NOMO-1 treated with dmso at 0.1 percent for 144 hours (cell line): Measurements from ENCODE around the gene KCP.

Experiments
- DNase-seq: peaks from one replicate; lab custom pipeline; 2025; ENCODE audit not compliant: unreplicated experiment; lab: John Stamatoyannopoulos, UW

The KCP gene

GRCh38 chr7:128859232-128860157 is 51.0 kb downstream of the KCP start:
- DNase-seq, result no peak

- no peak for DNase-seq
These were observed 51.9 kb downstream of the KCP start for GRCh38 chr7:128858380-128859231.

- no peak for DNase-seq
These were observed 54.3 kb downstream of the KCP start for GRCh38 chr7:128856001-128856718.

DNA sequence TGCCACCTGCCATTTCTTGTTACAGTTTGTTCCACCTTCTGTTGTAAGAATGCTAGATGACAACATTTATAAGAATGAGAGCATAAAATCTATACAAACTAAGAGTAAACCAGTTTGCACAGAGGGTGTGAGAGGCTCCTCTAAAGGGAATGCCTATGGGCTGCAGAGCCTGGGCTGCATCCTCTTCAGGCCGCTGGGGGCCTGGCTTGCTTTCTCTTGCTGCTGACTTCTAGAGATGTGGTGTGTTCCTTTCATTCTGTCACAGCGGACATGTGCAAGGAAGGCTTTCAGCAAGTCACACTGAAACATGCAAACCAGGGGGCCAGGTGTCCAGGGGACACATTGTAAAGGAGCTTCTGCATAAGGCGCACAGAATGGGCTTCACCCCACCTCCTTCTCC is 55.0 kb downstream of the KCP start:
- no peak for DNase-seq

DNA sequence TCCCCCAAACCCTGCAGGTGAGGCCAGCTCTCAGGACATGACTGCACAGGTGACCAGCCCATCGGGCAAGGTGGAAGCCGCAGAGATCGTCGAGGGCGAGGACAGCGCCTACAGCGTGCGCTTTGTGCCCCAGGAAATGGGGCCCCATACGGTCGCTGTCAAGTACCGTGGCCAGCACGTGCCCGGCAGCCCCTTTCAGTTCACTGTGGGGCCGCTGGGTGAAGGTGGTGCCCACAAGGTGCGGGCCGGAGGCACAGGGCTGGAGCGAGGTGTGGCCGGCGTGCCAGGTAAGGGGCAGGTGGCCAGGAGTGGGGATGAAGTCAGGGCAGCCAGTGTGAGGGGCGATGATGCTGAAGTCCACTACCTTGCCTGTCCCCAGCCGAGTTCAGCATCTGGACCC is 56.1 kb downstream of the KCP start:
- no peak for DNase-seq

DNA sequence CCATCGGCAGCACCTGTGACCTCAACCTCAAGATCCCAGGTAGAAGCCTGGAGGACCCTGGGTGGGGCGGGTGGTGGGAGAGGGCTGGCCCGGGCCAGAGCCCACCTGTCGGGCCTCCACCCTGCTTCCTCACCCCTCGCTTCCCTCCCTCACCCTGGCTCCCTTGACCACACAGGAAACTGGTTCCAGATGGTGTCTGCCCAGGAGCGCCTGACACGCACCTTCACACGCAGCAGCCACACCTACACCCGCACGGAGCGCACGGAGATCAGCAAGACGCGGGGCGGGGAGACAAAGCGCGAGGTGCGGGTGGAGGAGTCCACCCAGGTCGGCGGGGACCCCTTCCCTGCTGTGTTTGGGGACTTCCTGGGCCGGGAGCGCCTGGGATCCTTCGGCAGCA is 56.7 kb downstream of the KCP start:
- no peak for DNase-seq

DNA sequence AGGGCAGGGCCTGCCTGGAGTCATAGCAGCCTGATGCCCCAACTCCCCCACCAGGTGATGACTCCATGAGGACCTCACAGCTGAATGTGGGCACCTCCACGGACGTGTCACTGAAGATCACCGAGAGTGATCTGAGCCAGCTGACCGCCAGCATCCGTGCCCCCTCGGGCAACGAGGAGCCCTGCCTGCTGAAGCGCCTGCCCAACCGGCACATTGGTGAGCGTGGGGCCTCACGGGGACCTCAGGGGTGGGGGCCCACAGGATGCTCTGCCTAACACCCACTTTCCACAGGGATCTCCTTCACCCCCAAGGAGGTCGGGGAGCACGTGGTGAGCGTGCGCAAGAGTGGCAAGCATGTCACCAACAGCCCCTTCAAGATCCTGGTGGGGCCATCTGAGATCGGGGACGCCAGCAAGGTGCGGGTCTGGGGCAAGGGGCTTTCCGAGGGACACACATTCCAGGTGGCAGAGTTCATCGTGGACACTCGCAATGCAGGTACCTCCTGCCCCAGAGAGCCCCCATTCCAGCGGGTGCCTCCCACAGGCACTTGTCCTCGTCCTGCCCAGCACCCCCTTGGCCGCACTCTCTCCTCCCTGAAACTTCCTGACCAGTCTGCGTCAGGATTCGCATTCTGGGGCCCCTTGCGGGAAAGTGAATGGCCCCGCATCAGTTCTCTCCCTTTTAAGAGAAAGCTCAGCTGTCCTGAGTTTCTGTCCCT is 57.8 kb downstream of the KCP start:
- no peak for DNase-seq

DNA sequence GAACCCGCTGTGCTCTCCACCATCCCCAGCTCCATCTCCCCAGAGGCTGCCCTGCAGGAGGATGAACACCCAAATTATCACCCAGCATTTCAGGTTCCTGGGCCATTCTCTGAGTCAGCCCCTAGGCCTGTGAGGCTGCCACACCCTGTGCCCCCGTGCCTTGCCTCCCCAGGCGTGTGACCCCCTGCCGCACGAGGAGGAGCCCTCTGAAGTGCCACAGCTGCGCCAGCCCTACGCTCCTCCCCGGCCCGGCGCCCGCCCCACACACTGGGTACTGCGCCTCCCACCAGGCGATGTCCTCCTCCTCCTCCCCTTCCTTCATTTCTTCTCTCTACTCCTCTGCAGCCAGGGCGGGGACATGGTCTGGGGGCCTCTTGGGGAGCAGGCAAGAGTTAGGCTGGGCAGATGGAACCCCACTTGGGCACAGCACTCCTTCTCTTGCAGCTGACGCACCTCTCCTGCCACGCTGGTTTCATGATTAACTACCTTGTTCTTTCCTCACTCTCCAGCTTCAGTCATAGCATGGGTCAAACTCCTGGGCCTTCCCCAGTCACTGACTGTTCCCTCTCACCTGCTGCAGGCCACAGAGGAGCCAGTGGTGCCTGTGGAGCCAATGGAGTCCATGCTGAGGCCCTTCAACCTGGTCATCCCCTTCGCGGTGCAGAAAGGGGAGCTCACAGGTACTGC is 60.6 kb downstream of the KCP start:
- no peak for DNase-seq

- no peak for DNase-seq
These were observed 61.4 kb downstream of the KCP start for GRCh38 chr7:128849156-128849515.

- no peak for DNase-seq
These were observed 62.0 kb downstream of the KCP start for GRCh38 chr7:128848289-128849155.

DNA sequence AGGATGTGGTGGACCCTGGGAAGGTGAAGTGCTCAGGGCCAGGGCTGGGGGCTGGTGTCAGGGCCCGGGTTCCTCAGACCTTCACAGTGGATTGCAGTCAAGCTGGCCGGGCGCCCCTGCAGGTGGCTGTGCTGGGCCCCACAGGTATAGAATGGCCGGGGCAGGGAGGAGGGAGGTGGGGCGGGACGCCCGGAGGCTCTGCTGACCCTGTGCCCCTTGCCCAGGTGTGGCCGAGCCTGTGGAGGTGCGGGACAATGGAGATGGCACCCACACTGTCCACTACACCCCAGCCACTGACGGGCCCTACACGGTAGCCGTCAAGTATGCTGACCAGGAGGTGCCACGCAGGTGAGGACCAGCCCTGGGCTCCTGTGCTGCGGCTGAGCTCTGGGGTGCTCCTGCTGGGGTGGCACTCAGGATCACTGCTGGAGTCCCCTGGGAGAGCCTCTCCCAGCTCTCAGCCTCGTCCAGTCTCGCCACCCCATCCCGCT is 62.7 kb downstream of the KCP start:
- no peak for DNase-seq

- DNase-seq, result no peak
These were observed 63.6 kb downstream of the KCP start for GRCh38 chr7:128846781-128847444.

- no peak for DNase-seq
These were observed 64.5 kb downstream of the KCP start for GRCh38 chr7:128845987-128846386.

GRCh38 chr7:128845475-128845874 is 65.0 kb downstream of the KCP start:
- DNase-seq, result no peak

DNA sequence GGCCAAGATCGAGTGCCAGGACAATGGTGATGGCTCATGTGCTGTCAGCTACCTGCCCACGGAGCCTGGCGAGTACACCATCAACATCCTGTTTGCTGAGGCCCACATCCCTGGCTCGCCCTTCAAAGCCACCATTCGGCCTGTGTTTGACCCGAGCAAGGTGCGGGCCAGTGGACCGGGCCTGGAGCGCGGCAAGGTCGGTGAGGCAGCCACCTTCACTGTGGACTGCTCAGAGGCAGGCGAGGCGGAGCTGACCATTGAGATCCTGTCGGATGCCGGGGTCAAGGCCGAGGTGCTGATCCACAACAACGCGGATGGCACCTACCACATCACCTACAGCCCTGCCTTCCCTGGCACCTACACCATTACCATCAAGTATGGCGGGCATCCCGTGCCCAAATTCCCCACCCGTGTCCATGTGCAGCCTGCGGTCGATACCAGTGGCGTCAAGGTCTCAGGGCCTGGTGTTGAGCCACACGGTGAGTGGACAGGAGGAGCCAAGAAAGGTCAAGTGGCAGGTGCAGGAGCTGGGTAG is 65.7 kb downstream of the KCP start:
- DNase-seq, result no peak

GRCh38 chr7:128843938-128844621 is 66.4 kb downstream of the KCP start:
- DNase-seq, result no peak

DNA sequence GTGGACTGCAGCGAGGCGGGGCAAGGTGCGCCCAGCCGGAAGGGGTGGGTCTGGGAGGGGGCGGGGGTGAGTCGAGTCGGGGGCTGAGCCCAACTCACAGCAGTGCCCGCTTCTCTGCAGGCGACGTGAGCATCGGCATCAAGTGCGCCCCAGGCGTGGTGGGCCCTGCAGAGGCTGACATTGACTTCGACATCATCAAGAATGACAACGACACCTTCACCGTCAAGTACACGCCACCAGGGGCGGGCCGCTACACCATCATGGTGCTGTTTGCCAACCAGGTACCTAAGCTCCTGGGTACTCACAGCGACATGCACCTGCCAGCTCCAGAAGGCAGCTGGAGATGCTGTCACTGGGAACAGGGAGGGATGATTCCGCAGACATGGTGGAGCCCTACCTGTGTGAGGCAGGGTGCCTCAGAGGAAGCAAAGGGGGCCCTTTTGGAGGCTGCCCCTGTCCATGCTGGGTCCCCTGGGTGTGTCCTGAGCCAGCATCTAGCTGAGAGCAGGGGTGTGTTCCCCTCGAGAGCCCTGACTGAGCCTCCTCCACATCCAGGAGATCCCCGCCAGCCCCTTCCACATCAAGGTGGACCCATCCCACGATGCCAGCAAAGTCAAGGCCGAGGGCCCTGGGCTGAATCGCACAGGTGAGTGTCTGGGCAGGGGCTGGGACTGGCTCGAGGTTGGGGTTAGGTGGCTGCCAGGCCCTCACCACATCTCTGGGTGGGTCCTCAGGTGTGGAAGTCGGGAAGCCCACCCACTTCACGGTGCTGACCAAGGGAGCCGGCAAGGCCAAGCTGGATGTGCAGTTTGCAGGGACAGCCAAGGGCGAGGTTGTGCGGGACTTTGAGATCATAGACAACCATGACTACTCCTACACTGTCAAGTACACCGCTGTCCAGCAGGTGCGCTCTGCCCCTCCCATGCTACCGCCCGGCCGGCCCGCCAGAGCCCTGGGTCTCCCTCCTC is 67.6 kb downstream of the KCP start:
- no peak for DNase-seq
